ENCODE data around the gene TRAK1.

TRAK1 gene

DNA sequence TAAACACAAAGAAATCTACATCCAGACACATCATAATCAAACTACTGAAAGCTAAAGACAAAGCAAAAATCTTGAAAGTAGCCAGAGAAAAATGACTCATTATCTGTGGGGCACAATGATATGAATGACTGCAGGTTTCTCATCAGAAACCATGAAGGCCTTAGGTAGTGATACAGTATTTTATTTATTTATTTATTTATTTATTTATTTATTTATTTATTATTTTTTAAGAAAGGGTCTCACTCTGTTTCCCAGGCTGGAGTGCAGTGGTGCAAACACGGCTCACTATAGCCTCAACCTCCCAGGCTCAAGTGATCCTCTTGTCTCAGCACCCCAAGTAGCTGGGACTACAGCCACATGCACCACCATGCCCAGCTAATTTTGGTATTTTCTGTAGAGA lies 159.6 kb downstream of the TRAK1 start:
- DNase-seq: no peak

DNA sequence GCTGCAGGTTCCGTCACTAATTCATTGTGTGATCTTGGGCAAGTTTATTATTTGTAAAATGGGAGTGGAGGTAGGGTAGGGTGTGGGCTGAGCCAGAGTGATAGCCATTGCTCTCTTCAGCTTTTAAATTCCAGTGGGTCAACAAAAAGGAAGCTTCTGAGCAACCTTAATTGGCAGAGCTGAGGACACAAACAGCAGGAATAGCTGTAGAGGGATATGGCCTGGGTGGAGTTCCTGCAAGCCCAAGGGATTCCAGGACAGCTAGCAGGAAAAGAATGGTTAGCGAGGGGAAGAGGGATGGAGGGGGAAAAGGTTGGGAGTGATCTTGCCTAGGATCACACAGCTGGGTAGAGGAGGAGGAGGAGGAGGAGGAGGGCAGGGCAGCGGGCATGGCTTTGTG lies 163.4 kb downstream of the TRAK1 start:
- no peak for DNase-seq

DNA sequence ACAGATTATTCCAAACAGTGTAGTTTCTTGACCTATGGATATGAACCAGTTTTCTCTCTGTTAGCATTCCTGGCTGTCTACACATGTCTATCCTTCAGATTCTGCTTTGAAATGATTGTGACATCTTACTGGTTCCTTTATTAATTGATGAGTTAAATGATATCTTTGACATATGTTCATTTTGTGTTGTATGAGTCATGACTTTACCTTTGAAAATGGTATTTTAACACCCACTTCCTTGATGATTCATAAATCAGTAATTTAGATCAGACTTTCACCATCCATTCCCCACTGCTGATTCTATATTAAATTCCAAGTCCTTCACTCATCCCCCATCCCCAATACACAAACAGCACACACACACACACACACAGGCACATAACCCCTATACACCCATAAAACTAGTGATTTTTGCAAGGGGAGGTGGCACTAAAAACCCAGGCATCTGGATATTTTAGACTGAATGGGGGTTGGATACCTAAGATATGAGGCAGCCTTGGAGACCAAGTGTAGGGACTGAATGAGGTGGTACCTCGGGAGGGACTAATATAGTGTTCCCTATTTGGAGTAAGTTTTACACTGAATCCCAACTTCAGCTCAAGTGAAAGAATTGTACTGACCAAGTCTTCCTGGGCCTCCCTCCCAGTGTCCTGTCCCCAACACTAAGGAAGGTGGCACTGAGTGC lies 165.1 kb downstream of the TRAK1 start:
- DNase-seq: no peak

DNA sequence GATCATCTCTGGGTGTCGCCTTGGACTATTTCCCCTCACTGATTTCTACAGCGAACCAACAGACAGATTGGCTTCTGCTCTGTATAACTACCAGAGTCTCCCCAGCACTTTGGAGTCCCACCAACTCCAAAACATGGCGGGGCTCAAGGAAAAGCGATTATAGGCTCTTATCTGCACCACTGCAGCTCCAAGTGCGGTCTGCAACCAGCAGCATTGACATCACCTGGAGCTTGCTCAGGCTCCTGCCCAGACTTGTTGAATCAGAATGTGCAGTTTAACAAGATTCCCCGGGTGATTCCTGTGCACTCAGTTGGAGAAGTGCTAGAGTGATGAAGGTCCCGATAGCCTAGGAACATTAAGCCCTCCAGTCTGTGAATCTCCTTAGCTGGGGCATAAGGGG lies 165.8 kb downstream of the TRAK1 start:
- no peak for DNase-seq

DNA sequence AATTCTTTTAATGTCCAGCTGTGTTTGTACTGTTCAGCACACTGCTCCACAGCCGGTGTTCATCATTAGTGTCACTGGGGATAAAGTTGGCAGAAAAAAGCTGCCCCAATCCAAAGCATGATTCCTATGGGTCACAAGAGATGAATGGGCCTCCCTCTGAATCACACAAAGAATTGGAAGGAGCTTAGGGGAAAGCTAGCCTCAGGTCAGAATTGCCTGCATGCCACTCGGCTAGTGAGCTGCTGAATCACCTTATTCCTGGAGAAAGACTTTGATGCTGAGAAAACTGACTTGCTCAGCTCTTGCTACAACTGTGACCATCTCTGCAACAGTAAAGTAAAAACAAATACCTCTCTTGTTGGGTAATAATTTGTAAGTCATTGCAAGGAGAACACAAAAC lies 171.4 kb downstream of the TRAK1 start:
- no peak for DNase-seq

DNA sequence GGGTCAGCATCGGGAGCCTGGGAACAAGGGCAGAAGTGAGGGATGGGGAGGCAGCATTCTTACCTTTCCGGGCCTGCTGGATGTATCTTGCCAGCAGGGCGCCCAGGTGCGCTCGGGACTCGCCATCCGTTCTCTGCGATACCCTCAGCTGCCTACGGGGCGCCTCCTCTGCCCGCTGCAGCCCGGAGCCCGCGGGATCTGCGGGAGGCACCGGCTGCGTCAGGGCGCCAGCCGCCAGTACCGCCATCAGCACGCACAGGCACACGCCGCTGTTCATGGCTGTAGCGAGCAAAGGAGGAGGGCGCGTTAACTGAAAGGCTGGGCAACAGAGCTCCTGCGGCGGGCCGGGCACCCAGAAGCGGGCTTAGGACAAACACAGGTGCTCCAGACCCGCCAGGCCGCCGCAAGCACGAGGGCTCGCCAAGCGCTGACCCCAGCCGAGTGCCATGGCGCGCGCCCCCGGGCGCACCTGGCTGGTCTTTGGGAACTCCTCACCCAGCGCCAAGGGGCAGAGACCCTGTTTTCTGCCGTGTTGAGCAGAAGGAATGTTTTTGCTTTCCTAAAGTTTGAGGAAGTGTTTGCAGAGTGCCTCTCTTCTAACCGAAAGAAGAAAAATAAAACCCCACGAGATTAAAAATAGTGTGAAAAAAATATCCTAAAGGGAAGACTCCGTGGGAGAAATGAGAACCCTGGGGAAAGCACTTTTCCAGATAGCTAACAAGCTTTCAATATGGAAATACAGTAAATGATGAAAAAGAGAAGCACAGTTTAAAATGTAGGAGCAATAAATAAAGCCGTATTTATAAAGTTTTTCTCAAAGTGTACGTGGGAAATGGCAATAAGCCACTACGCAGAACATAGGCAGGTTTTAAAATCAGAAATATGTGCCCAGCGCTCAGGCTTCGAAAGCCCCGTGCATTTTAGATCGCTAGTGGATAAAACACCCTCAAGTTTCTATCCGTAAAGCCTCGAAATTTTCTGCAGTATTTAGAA lies 172.5 kb downstream of the TRAK1 start:
- no peak for DNase-seq

DNA sequence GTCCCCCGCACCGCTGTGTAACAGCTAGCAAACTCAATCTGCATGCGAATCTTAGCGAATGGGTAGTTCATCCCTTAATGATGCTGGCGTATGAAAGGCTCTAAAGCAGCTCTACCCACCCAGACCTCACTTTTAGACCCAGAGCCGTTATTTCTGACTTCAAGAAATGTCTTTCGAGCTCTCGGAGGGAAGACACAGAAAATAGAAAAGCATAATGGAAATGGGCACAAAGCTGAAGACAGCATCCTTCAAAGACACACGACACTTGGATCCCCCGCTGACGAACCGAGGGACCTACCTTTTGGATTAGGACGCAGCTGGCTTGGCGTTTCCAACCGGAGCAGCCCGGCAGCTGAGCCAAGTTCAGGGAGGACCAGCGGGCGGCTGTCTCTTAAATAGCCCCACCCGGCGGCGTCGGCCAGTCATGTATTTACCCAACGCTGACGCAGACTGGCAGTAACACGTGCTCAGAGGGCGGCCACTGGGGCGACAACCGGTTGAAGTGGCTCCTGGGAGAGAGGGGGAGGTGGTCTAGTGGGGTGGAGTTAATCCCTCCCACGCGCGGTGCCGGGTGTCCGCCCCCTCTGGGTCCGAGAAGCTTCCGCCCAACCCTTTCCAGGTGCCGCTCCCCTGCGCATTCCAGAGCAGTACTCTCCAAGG lies 173.4 kb downstream of the TRAK1 start:
- no peak for DNase-seq

DNA sequence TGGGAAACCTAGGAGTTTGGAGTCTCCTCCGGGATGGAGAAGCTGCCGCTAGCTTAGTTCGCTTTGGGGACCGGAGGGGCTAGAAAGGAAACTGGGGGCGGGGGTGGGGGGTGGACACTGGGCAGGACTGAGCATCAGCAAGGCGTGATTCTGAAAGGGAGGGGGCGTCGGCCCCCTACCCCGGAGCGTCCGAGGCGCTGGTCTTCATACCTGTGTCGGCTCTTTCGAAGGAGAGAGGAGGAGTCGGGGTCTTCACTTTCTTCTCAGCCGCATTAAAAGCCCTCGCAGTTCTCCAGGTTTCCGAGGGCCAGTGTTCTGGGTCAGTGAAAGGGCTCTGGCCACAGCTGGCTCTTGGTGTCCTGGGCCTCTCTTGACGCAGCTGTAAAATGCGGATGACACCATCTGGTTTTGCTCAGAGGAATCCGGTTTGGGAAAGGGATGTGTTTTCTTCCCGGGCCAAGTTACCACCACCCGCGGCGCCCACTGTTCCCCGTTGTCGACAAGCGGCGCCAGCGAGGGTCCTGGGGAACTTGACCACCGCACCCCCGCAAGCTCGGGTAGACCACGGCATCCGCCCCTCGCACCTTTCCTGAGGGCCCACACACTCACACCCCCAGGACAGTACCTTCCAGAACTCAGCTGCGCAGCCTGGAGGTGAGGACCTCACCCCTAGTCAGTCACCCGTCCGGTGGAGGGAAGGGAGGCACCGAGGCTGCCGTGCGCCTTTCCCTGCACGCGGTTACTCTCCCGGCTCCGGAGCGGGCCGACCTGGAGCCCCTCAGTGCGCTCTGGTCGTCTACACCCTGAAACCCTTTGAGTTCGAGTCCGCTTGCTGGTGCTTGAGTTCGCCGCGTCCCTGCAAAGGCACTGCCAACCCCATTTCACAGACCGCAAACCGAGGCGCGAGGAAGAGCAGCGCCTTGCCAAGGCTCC lies 174.2 kb downstream of the TRAK1 start:
- DNase-seq: no peak

DNA sequence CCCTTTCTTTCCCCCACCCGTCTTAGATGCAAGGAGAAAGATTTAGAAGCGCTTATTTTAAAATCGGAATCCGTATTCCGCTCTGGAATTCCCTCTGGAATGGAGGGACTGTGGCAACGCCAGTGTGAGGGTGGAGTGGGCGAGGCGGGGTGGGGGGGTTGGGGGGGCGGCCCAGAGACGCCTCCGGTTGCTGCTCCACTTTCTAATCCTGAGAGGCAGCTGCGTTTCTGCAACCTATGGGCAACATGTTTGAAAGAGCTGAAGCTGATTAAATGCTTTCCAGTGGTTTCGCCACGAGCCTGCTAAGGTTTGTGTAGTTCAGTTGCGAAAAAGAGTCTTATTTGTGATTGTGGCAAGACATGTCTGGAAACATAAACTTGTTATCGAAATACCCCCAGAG lies 174.9 kb downstream of the TRAK1 start, which contains the start of gene CCK:
Gene CCK (minus strand): TSS at position 101 of the 400 bp plus-strand sequence. CDS start 2,555 bp downstream, outside the sequence.
- DNase-seq: no peak

DNA sequence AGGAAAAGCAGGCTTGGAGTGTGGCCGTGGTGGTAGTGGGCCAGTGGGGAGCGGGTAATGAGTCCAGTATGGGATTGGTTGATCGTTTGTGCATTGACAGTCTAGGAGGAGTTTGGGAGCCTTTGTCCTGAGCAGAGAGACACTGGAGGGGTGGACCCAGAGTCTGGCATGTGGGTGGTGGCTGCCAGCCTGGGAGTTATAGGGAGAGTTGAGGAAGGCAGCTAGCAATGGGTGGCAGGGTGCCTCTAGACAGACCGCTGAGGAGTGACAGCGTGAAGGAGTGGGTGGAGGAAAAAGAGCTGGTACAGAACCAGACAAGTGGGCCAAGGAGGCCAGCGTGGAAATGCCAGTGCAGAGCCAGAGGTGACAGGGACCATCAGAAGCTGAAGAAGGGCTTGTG lies 176.7 kb downstream of the TRAK1 start:
- no peak for DNase-seq

DNA sequence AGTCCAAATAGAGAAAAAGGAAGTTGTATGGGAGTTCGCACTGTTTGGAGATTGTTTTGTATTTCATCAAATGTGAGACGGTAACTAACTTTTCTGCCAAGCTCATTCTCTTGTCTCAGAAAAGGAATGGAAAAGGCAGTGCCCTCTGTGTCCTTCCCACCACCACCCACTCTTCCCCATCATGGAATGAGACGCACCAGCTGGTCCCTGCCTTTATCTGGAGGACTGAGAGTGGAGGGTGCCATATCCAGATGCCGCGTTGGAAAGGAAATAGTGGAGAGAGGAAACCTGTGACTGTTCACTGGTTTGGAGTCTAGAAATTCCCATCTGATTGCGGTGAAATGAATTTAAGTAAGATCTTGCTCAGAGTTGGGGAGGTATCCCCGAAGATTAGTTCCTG lies 178.5 kb downstream of the TRAK1 start:
- DNase-seq: no peak

DNA sequence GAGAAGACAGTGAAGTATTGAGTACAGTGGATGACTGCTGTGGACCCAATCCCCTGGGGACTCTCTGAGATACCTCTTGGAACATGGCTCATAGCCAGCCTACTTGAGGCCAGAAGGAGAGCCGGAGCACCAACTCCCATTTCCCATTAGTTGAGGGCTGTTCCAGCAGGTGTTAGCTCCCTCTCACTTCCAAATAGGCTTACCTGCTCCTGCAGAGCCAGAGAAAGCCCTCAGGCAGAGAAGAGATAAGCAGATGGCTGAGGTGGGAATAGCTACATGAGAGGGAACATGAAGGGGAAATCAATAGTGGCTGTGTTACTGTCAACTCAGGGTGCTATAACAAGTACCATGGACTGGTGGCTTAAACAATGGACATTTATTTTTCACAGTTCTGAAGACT lies 179.4 kb downstream of the TRAK1 start:
- no peak for DNase-seq

DNA sequence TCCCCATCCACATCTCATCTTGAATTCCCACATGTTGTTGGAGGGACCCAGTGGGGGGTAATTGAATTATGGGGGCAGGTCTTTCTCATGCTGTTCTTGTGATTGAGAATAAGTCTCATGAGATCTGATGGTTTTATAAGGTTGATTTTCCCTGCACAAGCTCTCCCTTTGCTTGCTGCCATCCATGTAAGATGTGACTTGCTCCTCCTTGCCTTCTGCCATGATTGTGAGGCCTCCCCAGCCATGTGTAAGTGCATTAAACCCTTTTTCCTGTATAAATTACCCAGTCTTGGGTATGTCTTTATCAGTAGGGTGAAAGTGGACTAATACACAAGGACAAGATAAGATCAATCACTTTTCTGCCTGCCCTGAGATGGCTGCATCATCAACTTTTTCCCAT lies 180.6 kb downstream of the TRAK1 start:
- DNase-seq: no peak

DNA sequence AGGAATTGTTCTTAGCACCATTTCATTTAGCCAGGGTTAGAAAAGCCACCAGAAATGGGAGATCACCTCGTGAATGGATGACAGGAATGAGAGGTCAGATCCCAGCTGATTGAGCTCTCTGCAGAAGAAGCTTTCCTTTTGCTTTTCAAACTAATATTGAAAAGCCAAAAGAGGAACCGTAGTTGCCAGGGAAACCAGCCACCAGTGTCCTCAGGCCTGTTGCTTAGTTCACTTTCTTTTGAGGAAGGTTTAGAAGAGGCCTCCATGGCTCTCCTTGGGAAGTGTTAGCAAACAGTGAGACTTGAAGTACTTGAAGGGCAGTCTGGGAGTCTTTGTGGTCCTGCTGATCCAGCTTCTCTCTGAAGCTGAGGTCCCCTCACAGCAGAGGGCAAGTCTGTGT lies 182.2 kb downstream of the TRAK1 start:
- DNase-seq: peak; percentile 54 to 57

DNA sequence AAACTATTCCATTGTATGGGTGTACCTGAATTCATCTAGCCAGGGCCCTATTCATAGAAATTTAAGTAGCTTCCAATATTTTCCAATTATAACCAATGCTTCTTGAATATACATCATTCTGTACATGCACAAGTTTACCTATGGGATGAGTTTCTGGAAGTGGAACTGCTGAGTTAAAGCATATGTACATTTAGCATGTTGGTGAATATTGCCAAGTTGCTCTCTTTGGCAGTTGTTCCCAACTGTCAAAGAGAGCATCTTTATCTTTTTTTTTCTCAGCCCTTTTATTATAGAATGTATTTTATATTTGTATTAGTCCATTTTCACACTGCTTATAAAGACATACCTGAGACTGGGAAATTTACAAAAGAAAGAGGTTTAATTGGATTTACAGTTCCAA lies 183.1 kb downstream of the TRAK1 start:
- DNase-seq: no peak

DNA sequence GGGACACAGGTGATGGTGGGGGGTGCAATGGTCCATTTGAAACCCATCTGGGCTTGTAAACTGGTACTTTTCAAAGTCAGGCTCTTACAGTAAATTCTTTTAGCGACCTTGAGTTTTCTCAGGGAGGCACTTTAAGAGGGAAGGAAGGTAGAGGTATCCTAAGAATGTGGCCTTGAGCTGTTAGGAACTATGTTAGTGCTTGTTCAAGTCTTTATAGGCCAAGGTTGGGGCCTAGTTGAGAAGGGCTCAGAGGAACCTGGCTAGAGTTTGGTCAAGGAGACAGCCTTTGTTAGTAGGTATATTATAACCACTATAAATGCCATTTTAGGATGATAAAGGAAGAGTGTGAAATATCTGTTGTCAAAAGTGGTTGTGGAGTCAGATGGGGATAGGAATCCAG lies 184.1 kb downstream of the TRAK1 start:
- DNase-seq: no peak
